ENCODE results near the gene TBX15. TPM values are rescaled to one million over a fixed set of nuclear protein-coding genes. Genes with fewer than 3 reads are reported as not detected.

Gene TBX15
- total and polyA plus RNA-seq, 9 of the 15 experiments (the other 6 are each of a cell fraction or from before 2014, with no cell fraction given), result 0.03 to 3.4 (median 2.3) TPM

- Histone ChIP-seq H3K36me3 (ENCODE audit: control insufficient read depth, insufficient read depth, low read length) (no peaks in the 10 kb centered on the region), H3K9me1 (ENCODE audit: control insufficient read depth, insufficient read depth, low read length) (no peaks in the 10 kb centered on the region), H3K4me3 (no peak overlapping the region), H3K27ac (ENCODE audit: extremely low read depth, low read depth, low read length) (no peak overlapping the region), H3K9me3 (replicated peaks; ENCODE audit: control insufficient read depth, insufficient read depth, low read depth, low read length) (no peaks in the 10 kb centered on the region), H3K4me1 (replicated peaks in 1 of 2; ENCODE audit: control insufficient read depth in 2 of 2, insufficient read depth in 2 of 2, low read length in 2 of 2) (peaks cover 0 to 2% of the 10 kb centered on the region in 2 experiments; a peak in 2 of 5 replicates), H3K4me2 (ENCODE audit: insufficient read depth, low read length) (no peak overlapping the region), H2AFZ (ENCODE audit: low read depth, low read length) (no peak overlapping the region), H3K79me2 (ENCODE audit: control insufficient read depth, insufficient read depth, low read length) (no peaks in the 10 kb centered on the region), H3K27me3 (ENCODE audit: control insufficient read depth in 2 of 2, insufficient read depth in 2 of 2, low read length in 2 of 2) (peaks cover 0 to 3% of the 10 kb centered on the region in 2 experiments; a peak in 1 of 5 replicates), H4K20me1 (replicated peaks; ENCODE audit: control insufficient read depth, insufficient read depth, low read length) (no peaks in the 10 kb centered on the region), H3K9ac (ENCODE audit: insufficient read depth in 1 of 2, low read depth in 2 of 2, low read length in 2 of 2) (no peak overlapping the region)
- BruUV-seq (replicated peaks), result no TSS peak
- no peak for ATAC-seq
- FAIRE-seq, result peak; percentile 6
- CTCF ChIA-PET (ENCODE audit: low intra/inter-chr PET ratio), result no interaction called here
- WGBS (ENCODE audit: insufficient coverage, low coverage, missing lambda C conversion rate), result under 1% methylated on average over 4 of the region's 4 CpGs
- in situ Hi-C loops (cut with MboI) (no loop called here), intact Hi-C loops (cut with micrococcal nuclease) (no loop called here)
- POLR2A ChIA-PET, result no interaction called here
- TF ChIP-seq ZEB2 (IDR thresholded peaks at IDR 0.05) (no peak), HDAC1 (IDR thresholded peaks at IDR 0.05) (no peak), ZNF197 (CRISPR knock-in tag; IDR thresholded peaks at IDR 0.05; ENCODE audit: low read depth) (no peak), ZNF316 (IDR thresholded peaks at IDR 0.05) (no peak), RFX7 (CRISPR knock-in tag; IDR thresholded peaks at IDR 0.05) (no peak), ZKSCAN8 (CRISPR knock-in tag; IDR thresholded peaks at IDR 0.05) (no peak), NCOA6 (IDR thresholded peaks at IDR 0.05) (no peak), TRIM24 (IDR thresholded peaks at IDR 0.05) (no peak), ZNF143 (CRISPR knock-in tag; IDR thresholded peaks at IDR 0.05) (no peak), ZNF347 (CRISPR knock-in tag; IDR thresholded peaks at IDR 0.05; ENCODE audit: low read depth) (no peak), SRSF3 (IDR thresholded peaks at IDR 0.05; ENCODE audit: insufficient read depth, low read length) (no peak), HINFP (tag; conservative IDR thresholded peaks at IDR 0.05; ENCODE audit: low read depth) (no peak)
- TF ChIP-seq, protein P1, sequence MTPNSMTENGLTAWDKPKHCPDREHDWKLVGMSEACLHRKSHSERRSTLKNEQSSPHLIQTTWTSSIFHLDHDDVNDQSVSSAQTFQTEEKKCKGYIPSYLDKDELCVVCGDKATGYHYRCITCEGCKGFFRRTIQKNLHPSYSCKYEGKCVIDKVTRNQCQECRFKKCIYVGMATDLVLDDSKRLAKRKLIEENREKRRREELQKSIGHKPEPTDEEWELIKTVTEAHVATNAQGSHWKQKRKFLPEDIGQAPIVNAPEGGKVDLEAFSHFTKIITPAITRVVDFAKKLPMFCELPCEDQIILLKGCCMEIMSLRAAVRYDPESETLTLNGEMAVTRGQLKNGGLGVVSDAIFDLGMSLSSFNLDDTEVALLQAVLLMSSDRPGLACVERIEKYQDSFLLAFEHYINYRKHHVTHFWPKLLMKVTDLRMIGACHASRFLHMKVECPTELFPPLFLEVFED (CRISPR knock-in tag; conservative IDR thresholded peaks at IDR 0.05), result no peak
- TF ChIP-seq, protein P2, sequence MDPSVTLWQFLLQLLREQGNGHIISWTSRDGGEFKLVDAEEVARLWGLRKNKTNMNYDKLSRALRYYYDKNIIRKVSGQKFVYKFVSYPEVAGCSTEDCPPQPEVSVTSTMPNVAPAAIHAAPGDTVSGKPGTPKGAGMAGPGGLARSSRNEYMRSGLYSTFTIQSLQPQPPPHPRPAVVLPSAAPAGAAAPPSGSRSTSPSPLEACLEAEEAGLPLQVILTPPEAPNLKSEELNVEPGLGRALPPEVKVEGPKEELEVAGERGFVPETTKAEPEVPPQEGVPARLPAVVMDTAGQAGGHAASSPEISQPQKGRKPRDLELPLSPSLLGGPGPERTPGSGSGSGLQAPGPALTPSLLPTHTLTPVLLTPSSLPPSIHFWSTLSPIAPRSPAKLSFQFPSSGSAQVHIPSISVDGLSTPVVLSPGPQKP (CRISPR knock-in tag; IDR thresholded peaks at IDR 0.05), result no peak
- TF ChIP-seq, protein P3, sequence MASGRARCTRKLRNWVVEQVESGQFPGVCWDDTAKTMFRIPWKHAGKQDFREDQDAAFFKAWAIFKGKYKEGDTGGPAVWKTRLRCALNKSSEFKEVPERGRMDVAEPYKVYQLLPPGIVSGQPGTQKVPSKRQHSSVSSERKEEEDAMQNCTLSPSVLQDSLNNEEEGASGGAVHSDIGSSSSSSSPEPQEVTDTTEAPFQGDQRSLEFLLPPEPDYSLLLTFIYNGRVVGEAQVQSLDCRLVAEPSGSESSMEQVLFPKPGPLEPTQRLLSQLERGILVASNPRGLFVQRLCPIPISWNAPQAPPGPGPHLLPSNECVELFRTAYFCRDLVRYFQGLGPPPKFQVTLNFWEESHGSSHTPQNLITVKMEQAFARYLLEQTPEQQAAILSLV (tag; IDR thresholded peaks at IDR 0.05), result no peak
- DNase-seq (ENCODE audit: extremely low read depth in 1 of 4, low spot score in 3 of 4), result no peak
Observed at GRCh38 chr1:118974661-118975060, 13.5 kb downstream of the TBX15 start.
